DND-41 (cell line): ENCODE data around the gene TRAF3IP3.
"Not testable (repeated sequence)": the region's sequence is repeated elsewhere in the genome, so short reads cannot be mapped to it uniquely, and the experiment has no call there.

Experiments
- CTCF ChIP-seq: IDR thresholded peaks from 2 replicates; pipeline ENCODE4 v1.5.1; 2012; ENCODE audit warnings: borderline replicate concordance, low read length, moderate library complexity, mild to moderate bottlenecking; ENCODE audit not compliant: poor library complexity, severe bottlenecking; ENCODE audit errors: extremely low read depth
- EZH2 ChIP-seq: IDR thresholded peaks from 3 replicates; pipeline ENCODE4 v1.6.1; 2012; ENCODE audit warnings: borderline replicate concordance, low read depth, mild to moderate bottlenecking, moderate library complexity, low read length, inconsistent platforms; ENCODE audit not compliant: severe bottlenecking

- not testable (repeated sequence) for TF ChIP-seq CTCF, EZH2
Measured at GRCh38 chr1:209793711-209794110, 37.9 kb downstream of the TRAF3IP3 start.
